HG03103 (cell line): ENCODE data around the gene DLGAP4.

Experiments
- ATAC-seq: cut with Tn5 transposase; IDR thresholded peaks from one replicate; pipeline ENCODE4 v1.9.1; 2021; ENCODE audit warnings: low read depth; ENCODE audit not compliant: unreplicated experiment

The DLGAP4 gene

GRCh38 chr20:36306553-36307411 lies 643 bp downstream of the DLGAP4 start:
- no peak for ATAC-seq

- no peak for ATAC-seq
These were observed 1.5 kb downstream of the DLGAP4 start for GRCh38 chr20:36307412-36308325.

GRCh38 chr20:36308353-36308752 lies 2.2 kb downstream of the DLGAP4 start:
- no peak for ATAC-seq

GRCh38 chr20:36308986-36309385 lies 2.8 kb downstream of the DLGAP4 start:
- ATAC-seq: no peak

GRCh38 chr20:36309643-36310042 lies 3.5 kb downstream of the DLGAP4 start:
- no peak for ATAC-seq

- ATAC-seq: no peak
These were observed 4.3 kb downstream of the DLGAP4 start for GRCh38 chr20:36310215-36310981.

- no peak for ATAC-seq
These were observed 5.2 kb downstream of the DLGAP4 start for GRCh38 chr20:36311141-36311853.

GRCh38 chr20:36311854-36312723 lies 6.0 kb downstream of the DLGAP4 start:
- no peak for ATAC-seq

GRCh38 chr20:36312724-36313441 lies 6.7 kb downstream of the DLGAP4 start:
- ATAC-seq: no peak

- no peak for ATAC-seq
These were observed 7.3 kb downstream of the DLGAP4 start for GRCh38 chr20:36313476-36313875.

GRCh38 chr20:36313926-36314325 lies 7.8 kb downstream of the DLGAP4 start:
- no peak for ATAC-seq

GRCh38 chr20:36314734-36315544 lies 8.8 kb downstream of the DLGAP4 start:
- no peak for ATAC-seq

GRCh38 chr20:36315545-36316351 lies 9.6 kb downstream of the DLGAP4 start:
- no peak for ATAC-seq

GRCh38 chr20:36317675-36318074 lies 11.5 kb downstream of the DLGAP4 start:
- ATAC-seq: no peak

GRCh38 chr20:36318166-36318565 lies 12.0 kb downstream of the DLGAP4 start:
- ATAC-seq: no peak

- ATAC-seq: no peak
These were observed 13.5 kb downstream of the DLGAP4 start for GRCh38 chr20:36319356-36320260.
